ENCODE data around the gene UNC5B.

- TF ChIP-seq CTCF (IDR thresholded peaks at IDR 0.05) = no peak
- no peak for TF ChIP-seq POLR2A (IDR thresholded peaks at IDR 0.05)
These were observed 10.4 kb downstream of the UNC5B start for GRCh38 chr10:71222601-71223346.
